Vagina (tissue), 2 donors: Measurements from ENCODE around the gene CUX1. TPM values are rescaled to one million over a fixed set of nuclear protein-coding genes. Genes with fewer than 3 reads are reported as not detected.

Source experiments
- DNase-seq, 2 donors: peaks; one replicate each; pipeline ENCODE4 v3.0.0-alpha.2; 2017; ENCODE audit errors: extremely low spot score in 2 of 2
- H3K27ac ChIP-seq: fragments of 200-600 bp; sonication (generic); one replicate; pipeline ENCODE4 v1.5.1; 2019
- H3K27me3 ChIP-seq: fragments of 200-600 bp; sonication (generic); one replicate; pipeline ENCODE4 v1.5.1; 2019
- H3K36me3 ChIP-seq, 2 donors: fragments of 200-600 bp; sonication (generic); one replicate each; pipeline ENCODE4 v1.5.1; 2017 to 2019
- H3K4me1 ChIP-seq: fragments of 200-600 bp; sonication (generic); one replicate; pipeline ENCODE4 v1.5.1; 2019
- H3K4me3 ChIP-seq, 2 donors: fragments of 200-600 bp; sonication (generic); 1 replicate in 1 of 2; 2 replicates in 1 of 2; pipeline ENCODE4 v1.5.1; 2016 to 2019
- H3K9me3 ChIP-seq: fragments of 200-600 bp; sonication (generic); one replicate; pipeline ENCODE4 v1.5.1; 2019
- CTCF ChIP-seq, 3 experiments: fragments of 450-650 bp in 2 of 3; fragments of 200-600 bp in 1 of 3; sonication (generic) in 1 of 3; IDR thresholded peaks; one replicate each; pipeline ENCODE4 v1.5.1; 2017 to 2019; ENCODE audit warnings: antibody characterized with exemption in 3 of 3, mild to moderate bottlenecking in 2 of 3, moderate library complexity in 2 of 3
- POLR2A ChIP-seq, 2 donors: fragments of 450-650 bp; IDR thresholded peaks; one replicate each; pipeline ENCODE4 v1.6.1; 2017; ENCODE audit warnings: antibody characterized with exemption in 2 of 2, mild to moderate bottlenecking in 2 of 2, moderate library complexity in 2 of 2
- POLR2AphosphoS5 ChIP-seq, 2 donors: sonication (generic); formaldehyde crosslinking; IDR thresholded peaks; one replicate each; pipeline ENCODE4 v1.9.0; 2017; ENCODE audit warnings: antibody characterized with exemption in 2 of 2, mild to moderate bottlenecking in 2 of 2, low read depth in 1 of 2; ENCODE audit not compliant: insufficient read depth in 1 of 2
- intact Hi-C: fragments of 100-400 bp; cut with DNase I; formaldehyde crosslinking; loops from one replicate; pipeline ENCODE4 v1.15.1; 2023
- total RNA-seq: library from RNA; depleted of rRNA; stranded (reverse); fragments of >200 nt; gene quantifications from one replicate; pipeline ENCODE4 v1.2.3, GENCODE V29; 2016

Gene CUX1
- total RNA-seq, 1 donor from 2014 or later = 65.3 TPM

- TF ChIP-seq POLR2AphosphoS5 (IDR thresholded peaks at IDR 0.05; ENCODE audit: insufficient read depth in 1 of 2, low read depth in 1 of 2) = no peak
- TF ChIP-seq CTCF (IDR thresholded peaks at IDR 0.05) = no peak
- TF ChIP-seq POLR2A (IDR thresholded peaks at IDR 0.05) = no peak
Measured at GRCh38 chr7:102202556-102202955, 385.1 kb downstream of the CUX1 start.

GRCh38 chr7:102203218-102203617 is 385.8 kb downstream of the CUX1 start:
- Histone ChIP-seq H3K4me3 (no peak overlapping the region), H3K27ac (peak overlapping the region; percentile 49), H3K27me3 (no peaks in the 10 kb centered on the region), H3K4me1 (no peaks in the 10 kb centered on the region), H3K36me3 (peaks cover 0 to 44% of the 10 kb centered on the region in 2 donors), H3K9me3 (no peaks in the 10 kb centered on the region)
- intact Hi-C loops = no loop called here
- DNase-seq = no peak
- TF ChIP-seq POLR2AphosphoS5 (IDR thresholded peaks at IDR 0.05; ENCODE audit: insufficient read depth in 1 of 2, low read depth in 1 of 2) = no peak
- no peak for TF ChIP-seq CTCF (IDR thresholded peaks at IDR 0.05)
- no peak for TF ChIP-seq POLR2A (IDR thresholded peaks at IDR 0.05)

More at GRCh38 chr7:102202556-102202955, 385.1 kb downstream of the CUX1 start:
- no peaks in the 10 kb centered on the region for H3K27me3 ChIP-seq
- no peaks in the 10 kb centered on the region for H3K9me3 ChIP-seq
- H3K4me1 ChIP-seq = no peaks in the 10 kb centered on the region
- DNase-seq = no peak
- H3K27ac ChIP-seq = peak overlapping the region; percentile 49
- H3K4me3 ChIP-seq = no peak overlapping the region
- H3K36me3 ChIP-seq = peaks cover 0 to 44% of the 10 kb centered on the region in 2 donors
- intact Hi-C loops = no loop called here

- no peaks in the 10 kb centered on the region for H3K27me3 ChIP-seq
- no peaks in the 10 kb centered on the region for H3K9me3 ChIP-seq
- intact Hi-C loops = no loop called here
- H3K36me3 ChIP-seq = peaks cover 0 to 37% of the 10 kb centered on the region in 2 donors
- H3K27ac ChIP-seq = no peak overlapping the region
- TF ChIP-seq POLR2AphosphoS5 (IDR thresholded peaks at IDR 0.05; ENCODE audit: insufficient read depth in 1 of 2, low read depth in 1 of 2) (no peak), POLR2A (IDR thresholded peaks at IDR 0.05) (no peak), CTCF (IDR thresholded peaks at IDR 0.05) (no peak)
- no peak for DNase-seq
- no peak overlapping the region for H3K4me3 ChIP-seq
- H3K4me1 ChIP-seq = no peaks in the 10 kb centered on the region
Measured at GRCh38 chr7:102204212-102204611, 386.8 kb downstream of the CUX1 start.

- DNase-seq = no peak
- Histone ChIP-seq H3K9me3 (no peaks in the 10 kb centered on the region), H3K4me3 (no peak overlapping the region), H3K36me3 (peaks cover 0 to 30% of the 10 kb centered on the region in 2 donors), H3K27ac (no peak overlapping the region), H3K27me3 (no peaks in the 10 kb centered on the region), H3K4me1 (no peaks in the 10 kb centered on the region)
- intact Hi-C loops = no loop called here
- TF ChIP-seq CTCF (IDR thresholded peaks at IDR 0.05) = no peak
- TF ChIP-seq POLR2A (IDR thresholded peaks at IDR 0.05) = no peak
- TF ChIP-seq POLR2AphosphoS5 (IDR thresholded peaks at IDR 0.05; ENCODE audit: insufficient read depth in 1 of 2, low read depth in 1 of 2) = no peak
Measured at GRCh38 chr7:102205915-102206314, 388.5 kb downstream of the CUX1 start.

GRCh38 chr7:102208826-102209225 is 391.4 kb downstream of the CUX1 start:
- Histone ChIP-seq H3K27me3 (no peaks in the 10 kb centered on the region), H3K4me1 (no peaks in the 10 kb centered on the region), H3K9me3 (no peaks in the 10 kb centered on the region), H3K27ac (no peak overlapping the region), H3K4me3 (no peak overlapping the region), H3K36me3 (peaks cover 0 to 14% of the 10 kb centered on the region in 2 donors)
- intact Hi-C loops = no loop called here
- TF ChIP-seq POLR2A (IDR thresholded peaks at IDR 0.05) (no peak), CTCF (IDR thresholded peaks at IDR 0.05) (no peak), POLR2AphosphoS5 (IDR thresholded peaks at IDR 0.05; ENCODE audit: insufficient read depth in 1 of 2, low read depth in 1 of 2) (no peak)
- no peak for DNase-seq
